GM19467 (cell line): ENCODE measurements around the gene LAMA5.

Experiments
- ATAC-seq: cut with Tn5 transposase; IDR thresholded peaks from one replicate; pipeline ENCODE4 v1.9.1; 2021; ENCODE audit warnings: mild to moderate bottlenecking, moderate library complexity; ENCODE audit not compliant: unreplicated experiment

LAMA5 gene

DNA sequence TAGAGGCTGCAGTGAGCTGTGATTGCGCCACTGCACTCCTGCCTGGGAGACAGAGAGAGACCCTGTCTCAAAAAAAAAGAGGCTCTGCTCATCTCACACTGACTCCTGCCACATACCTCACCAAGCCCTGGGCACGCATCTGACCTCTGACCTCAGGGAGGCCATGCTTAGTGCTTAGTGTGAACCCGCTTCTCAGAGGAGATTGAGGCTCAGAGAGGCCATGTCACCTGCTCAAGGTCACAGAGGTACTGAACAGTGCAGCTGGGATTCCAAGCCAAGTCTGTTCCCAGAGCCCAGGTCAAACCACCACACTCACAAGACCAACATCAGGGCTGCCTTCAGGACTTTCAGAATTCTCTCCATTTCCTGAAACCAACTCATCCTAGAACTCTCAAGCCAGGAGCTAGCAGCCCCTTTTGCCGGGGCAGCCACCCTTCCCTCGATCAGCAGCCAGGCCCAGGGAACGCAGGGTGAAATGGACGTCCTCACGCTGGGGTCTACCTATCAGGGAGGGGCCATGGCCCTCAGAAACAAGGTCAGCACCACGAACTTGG is 37.1 kb upstream of the LAMA5 start:
- ATAC-seq: no peak

DNA sequence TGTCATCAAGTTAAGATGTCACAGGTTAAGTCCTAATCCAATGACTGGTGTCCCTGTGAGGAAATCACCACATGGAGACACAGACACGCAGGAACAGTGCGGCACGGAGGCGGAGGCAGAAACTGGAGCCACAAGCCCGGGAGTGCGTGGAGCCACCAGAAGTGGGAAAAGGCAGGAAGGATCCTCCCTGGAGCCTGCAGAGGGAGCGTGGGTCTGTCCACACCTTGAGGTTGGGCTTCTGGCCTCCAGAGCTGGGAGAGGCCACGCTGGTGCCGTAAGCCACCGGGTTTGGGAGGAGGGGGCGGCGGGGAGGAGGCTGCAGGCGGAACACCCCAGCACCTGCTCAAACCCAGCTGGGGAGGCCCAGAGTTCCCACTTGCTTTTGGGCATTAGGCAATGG is 36.2 kb upstream of the LAMA5 start:
- ATAC-seq: no peak

DNA sequence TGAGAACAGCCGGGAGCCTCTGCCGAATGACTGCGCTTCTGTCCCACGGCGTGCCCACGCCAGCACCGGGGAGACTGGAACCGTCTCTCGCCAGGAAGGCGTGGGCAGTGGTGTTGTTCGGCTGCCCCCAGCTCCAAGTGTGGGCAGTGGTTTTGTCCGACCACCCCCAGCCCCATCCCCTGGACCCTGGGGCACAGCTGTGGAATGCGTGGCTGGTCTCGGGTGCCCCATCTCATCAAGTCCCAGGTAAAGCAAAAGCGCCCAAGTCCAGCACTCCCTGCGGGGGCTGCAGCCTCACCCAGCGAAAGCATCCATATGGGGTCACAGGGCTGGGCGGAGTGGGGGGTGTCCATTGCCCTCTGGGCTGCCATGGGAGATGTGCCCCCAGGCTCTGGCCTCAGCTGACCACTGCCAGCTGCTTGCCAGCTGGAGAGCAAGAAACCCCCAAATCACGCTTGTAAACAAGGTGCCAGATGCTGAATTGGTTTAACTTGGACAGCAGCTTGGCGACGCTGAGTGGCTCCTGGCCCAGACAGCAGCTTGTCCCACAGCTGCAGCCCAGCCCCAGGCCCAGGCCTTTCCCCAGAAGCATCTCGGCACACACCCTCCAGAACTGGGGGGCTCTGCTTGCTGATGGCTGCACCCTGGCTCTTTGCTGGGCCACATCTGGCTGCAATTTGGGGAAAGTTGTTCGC is 35.5 kb upstream of the LAMA5 start:
- ATAC-seq: no peak

DNA sequence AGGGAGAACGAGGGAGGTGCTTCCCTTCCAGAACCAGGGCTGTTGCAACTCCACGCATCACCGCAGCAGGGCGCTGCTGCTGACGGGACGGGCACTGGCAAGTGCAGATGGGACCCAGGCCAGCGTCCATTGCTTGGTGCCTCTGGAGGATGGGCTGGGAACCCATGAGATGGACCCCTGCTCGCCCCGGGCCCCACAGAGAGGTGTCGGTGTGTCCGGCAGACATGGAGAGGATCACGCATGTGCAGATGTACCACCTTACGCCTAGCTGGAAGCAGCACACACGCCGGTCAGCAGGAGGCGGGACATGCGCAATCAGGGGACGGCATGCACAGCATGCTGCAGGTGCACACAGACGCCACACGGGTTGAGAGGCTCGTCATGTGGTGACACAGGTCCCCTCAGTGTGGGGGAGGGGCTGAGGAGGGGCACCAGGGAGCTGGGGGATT is 34.2 kb upstream of the LAMA5 start:
- ATAC-seq: no peak

DNA sequence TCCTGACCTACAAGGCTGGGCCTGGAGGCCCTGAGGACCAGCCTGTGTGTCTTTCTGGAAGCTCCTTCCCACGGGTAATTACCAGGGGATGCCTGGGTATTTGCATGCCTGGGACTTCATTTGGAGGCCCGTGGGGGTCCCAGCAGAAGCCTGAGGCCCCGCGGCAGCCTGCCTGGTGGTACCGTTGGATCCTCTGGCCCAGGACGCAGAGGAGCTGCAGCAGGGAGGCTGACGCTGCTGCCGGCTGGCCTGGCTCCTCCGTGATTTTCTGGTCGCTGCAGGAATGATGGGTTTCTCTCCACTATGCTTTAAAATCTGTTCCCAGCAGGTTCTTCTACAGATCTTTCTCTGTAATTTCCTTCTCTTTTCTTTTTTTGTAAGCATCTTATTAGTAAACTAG is 33.4 kb upstream of the LAMA5 start:
- no peak for ATAC-seq

DNA sequence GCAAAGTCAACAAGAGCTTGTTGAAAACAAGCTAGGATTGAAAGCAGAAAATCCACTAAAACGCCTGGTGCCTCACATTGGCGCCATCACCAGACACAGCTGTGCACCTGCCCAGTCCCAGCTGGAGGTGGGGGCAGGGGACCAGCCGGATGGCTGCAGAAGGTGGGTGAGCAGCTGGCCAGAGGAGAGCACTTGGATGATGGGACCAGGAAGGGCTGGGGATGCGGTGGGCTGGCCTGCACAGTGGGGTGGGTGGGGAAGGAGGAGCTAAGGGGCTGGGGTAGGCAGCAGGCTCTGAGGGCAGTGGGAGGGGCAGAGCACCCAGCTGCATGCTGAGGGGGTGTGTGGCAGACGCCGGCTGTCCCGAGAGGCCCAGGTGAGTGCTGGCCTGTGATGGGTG is 32.9 kb upstream of the LAMA5 start:
- ATAC-seq: no peak

DNA sequence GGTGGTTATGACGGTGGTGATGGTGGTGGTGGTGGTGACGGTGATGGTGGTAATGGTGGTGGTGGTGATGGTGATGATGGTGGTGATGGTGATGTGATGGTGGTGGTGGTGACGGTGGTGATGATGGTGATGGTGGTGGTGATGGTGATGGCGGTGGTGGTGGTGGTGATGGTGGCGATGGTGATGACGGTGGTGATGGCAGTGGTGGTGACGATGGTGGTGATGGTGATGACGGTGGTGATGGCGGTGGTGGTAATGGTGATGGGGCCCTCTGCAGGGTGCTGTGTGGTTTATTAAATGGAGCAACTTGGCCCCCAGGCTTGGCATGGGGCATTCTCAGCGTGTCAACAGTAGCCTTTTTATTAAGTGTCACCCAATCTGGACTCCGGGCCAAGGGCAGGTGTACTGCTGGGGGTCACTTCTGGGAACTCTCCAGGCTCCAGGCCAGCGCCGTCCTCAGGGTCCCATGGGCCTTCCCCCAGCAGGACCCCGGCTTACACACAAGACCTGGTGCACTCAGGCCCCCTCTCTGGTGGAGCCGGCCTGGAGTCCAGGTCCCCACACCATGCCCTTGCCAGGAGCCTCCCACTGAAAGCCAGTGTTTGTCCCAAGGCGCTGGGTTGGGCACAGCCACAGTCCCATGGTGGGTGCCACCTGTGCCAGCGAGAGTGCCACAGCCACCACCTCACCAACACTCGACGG is 31.2 kb upstream of the LAMA5 start:
- no peak for ATAC-seq

DNA sequence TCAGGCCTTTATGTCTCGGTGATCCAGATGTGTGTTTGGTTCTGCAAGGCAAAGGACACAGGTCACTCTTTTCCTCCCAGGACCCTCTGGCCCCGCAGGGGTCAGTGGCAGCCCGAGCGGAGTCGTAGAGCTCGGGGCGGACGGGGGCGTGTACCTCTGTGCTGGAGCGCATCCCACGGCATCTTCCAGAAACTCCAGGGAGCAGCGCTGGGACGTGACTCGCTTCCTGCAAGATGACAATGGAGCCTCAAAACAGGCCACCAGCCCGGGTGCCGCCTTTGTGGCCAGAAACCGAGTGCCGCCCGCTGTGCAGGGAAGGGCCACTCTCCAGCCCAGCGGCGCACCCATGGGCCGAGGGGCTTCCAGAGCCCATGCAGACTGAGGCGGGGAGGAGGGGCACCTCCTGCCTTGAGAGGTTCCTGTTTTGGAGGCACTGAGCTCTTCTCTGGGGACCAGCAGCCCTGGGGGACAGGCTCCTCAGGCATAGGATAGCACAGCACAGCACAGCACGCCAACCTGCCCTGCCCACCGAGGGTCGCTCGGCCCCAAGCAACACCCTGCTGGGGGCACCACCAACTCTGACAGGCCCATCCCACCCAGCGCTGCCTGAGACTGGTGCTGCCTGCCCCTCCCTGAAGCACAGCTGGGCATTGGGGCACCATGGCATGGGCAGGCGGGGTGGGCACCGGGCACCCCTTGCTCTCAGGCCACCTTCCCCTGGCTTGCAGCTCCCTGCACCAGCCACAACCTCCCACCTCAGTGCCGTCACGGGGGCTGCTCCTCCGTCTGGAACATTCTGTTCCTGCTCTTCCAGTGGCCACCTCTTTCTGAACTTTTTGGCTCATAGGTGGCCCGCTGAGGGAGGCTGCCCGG is 29.5 kb upstream of the LAMA5 start:
- no peak for ATAC-seq

DNA sequence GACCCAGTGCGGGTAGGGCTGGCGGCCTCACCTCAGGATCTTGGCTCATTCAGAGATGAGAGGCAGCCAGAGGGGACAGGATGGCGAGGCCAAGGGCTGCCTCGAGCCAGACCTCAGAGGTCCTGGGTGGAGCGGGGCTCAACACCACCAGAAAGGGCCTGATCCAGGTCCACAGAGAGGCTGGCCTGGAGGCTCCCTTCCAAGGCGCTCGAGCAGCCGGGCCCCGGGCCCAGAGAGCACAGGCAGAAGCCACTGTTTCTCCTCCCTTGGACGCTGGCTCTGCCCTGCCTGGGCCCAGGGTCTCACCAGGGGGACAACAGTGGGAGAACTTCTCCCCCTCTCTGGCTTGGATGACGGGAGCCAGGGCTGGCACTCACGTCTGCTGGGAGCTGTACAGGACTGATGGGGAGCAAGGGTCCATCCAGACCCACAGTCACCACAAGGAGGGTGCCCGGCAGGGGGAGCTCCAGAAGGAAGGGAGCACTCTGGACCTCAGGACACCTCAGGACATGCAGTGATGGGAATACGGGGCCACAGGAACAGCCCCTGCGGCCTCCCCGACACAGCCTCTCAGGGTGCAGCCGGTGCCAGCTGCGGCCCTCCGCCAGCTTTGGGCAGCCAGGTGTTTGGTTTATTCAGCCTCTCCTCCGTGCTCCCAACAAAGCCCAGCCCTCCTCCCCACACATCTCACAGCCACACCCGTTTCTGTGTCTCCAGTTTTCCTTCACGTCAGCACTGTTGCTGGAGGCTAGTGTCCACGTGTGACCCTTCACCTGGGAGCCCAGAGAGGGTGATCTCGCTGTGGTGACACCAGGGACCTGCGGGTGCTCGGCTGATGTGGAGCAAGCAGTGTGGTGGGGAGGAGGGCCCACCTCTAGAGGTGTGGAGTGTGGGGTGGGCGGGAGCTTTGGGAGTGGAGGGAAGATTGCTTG is 28.5 kb upstream of the LAMA5 start:
- ATAC-seq: no peak

DNA sequence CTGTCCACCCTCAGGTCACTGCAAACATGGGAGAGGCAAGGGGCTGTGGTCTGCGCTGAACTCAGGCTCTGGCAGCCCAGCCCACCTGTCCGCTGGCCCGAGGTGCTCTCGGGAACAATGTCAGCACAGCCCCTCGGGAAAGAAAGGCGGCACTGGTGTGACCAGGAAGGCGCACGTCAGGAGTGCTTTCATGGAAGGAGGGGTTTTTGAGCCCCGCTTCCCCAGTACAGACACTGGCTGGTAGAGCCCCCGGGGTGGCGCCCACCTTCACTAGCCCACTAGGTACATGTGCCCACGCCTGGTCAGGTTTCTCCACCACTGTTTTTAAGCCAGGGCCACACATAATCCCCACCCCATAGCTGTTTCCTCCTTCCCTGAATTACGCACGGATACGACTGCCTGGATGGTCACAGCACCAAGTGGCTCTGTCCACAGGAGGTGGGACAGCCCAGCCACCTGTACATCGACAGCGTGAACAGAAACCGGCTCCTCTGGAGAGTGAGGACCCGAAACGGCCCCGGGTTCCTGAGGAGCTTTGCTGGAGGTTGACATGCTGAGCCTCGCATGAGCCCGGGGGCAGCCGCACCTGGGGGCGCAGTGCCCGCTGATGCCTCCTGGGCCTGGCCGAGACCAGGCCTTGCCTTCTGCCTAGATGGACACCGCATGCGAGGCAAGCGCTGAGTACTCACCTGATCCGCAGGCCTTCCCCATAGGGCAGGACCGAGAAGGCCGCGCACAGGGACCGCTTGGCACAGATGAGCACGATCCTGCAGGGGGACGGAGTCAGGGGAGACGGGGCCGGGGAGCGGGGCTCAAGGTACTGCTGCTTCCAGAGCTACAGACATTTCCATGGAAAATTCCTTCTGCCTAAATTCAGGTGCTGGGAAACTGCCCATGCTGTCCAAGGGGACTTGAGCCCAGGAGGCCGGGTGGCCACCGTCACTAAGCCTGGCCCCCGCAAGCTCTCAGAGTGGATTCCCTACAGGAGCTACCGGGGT is 27.4 kb upstream of the LAMA5 start:
- no peak for ATAC-seq

DNA sequence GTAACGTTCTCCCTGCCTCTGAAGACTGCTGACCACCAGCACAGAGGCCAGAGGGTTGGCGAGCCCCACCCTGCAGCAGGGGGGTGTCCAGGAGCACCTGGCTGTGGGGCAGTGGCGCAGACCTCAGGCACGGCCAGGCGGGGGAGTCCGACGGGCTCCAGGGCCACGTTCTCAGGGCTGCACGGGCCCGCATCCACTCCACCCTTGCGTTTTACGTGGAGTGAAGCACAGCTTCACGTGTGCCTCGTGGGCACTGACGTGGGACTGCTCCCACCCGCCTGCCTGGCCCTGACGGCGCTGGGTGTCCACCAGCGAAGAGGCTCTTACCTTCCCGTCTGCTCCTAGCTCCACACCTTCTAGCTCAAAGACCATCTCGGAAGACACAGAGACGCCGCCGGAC is 26.7 kb upstream of the LAMA5 start:
- ATAC-seq: no peak

DNA sequence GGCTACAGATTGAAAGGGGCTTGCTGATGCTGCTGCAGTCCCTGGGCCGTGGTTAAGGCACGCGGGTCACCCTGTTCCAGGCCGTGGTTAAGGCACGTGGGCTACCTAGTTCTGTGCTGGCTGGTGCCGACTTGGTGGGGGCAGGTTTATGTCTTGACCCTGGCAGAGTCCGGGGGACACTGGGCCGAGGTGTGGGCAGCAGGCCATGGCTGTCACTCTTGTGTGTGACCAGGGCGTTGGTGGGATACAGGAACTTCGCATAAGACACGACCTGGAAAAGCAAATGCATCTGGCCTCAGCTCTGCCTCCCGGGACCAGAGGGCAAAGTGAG is 26.2 kb upstream of the LAMA5 start:
- ATAC-seq: no peak

DNA sequence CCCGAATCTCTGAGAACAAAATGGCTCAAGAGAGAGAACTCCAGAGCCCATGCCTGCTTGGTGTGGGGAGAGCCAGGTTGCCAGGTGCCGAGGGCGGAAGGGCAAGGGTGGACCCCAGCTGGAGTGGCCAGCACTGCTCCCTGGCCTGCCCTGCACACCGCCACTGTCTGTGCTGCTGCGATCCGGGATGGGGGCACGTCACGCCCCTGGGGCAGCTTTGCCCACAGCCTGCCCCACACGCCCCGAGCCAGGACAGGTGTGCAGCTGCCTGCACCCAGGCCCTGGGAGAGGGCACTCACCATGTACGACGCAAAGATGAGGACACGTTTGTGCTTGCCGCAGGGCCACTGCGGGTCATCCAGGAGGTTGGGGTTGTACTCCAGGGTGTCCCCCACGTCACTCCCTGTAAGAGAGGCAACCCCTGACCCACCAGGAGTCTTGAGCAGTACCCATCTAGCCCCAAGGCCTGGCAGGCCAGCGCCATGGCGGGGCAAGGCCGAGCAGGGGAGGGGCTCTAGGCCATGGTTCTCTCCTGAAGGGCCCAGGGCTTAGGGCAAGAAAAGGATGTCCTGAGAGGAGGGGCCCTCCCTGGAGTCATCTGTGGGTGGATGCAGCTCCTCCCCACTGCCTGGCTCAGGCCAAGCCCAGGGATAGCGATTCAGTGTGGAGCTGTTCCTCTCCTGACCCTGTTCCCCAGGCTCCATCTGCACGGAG is 25.7 kb upstream of the LAMA5 start:
- no peak for ATAC-seq

DNA sequence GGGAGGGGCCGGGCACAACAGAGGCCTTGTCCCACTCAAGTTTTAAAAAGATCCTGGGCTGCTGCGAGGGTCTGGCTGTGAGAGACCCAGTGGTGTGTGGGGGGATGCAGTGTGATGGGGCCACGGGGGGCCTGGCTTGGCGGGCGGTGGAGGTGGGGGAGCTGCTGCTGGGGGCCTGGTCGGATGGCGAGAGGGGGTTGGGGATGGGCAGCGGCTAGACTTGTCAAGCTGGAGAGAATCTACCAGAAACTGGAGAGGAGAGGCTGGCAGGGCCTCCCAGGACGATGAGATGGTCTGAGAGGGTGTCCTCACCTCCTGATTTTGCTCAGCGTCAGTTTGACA is 24.9 kb upstream of the LAMA5 start:
- no peak for ATAC-seq

DNA sequence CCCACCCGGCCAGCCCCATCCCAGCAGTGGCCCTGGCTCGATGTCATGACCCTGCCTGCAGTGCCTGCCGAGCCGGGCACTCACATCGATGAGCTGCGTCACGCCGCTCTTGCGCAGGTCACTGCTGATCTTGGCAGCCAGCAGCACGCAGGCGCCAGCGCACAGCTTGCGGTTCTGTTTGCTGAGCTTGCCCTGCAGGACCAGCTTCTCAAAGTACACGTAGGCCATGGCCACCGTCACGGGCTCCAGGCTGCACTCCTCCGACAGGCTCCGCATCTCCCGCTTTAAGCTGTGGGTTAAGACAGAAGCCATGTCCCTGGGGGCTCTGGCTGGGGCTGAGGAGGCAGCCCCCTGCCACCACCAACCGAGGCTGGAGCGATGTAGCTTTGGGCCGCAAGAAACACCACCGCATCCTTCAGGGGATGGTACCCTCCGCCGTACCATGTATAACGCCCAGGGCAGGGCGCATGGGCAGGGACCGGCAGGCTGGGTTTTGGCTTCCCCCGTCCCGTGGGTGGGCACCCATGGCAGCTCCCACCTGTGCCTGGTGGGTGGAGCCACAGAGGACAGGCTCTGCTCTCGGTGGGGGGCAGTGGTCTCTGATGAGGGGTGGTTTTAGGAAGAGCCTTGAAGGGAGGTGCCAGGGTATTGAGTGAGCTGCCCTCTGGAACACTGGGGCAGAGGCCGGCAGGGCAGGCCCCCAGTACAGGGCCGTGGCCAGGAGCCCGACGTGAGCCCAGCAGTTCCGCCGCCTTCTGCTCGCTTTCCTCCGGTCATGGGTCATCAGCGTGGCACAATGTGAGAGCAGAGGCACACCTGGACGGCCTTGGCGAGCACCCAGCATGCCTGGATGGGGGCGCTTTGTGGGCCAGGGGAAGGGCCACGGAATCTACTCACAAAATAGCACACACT is 24.3 kb upstream of the LAMA5 start:
- no peak for ATAC-seq

DNA sequence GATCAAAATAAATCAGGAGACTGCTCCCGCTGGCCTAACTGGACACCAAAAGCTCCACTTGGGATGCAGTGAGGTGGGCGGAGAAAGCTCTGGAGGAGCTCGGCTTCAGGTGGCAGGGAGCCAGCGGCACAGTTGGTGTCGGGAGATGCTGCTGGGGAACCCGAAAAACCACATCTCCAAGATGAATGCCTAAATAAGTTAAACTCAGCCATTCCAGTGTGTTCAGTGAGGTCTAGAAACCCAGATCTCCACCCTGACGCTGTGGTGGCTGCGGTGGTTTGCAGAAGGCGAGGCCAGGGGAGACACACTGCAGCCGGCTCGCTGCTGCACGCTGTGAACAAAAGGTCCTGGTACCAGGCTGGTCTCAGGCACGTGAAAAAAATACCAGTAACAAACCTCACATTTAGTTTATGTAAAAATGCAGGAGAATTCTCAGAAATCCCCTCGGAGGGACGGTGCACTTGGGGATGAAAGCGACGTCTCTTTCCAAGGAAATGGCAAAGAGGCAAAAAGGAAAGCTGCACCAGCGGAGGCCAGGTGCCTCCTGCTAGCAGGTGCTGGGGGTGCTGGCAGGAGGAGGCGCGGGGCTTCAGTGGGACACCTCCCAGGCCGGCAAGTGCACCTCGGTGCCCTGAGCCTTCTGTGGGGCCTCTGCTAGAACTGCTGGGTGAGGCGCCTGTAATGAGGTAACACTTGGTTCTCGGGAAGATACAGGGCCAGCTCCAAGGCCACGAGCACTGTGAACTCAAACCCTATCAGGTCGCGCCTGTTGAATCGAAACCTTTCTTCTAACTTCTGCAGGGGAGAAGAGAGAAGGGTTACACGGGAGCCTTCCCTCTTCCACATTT is 23.4 kb upstream of the LAMA5 start:
- ATAC-seq: no peak

DNA sequence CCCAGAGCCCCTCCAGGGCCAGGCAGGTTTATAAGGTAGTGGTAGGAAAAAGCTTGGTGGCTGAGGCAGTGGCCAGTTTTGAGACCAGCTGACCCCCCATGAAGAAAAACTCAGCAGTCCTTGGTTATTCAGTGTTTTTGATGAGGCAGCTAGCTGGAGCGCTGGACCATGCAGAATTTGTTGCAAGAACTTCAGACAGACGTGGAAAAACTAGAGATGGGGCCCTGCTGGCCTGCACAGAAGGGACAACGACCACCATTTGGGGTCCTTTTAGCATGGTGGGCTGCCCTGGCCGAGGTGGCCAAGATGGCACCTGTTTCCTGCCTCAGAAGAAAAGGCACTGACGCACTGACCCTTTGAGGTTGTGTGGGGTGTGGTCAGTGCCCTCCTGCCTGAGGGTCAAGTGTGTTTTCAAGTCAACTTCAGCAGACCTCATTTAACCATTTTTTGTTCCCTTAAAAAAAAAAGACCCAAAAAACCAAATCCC is 22.5 kb upstream of the LAMA5 start:
- ATAC-seq: no peak
